Osteoblast (primary cell): ENCODE results near the gene ZNF526. TPM values are rescaled to one million over a fixed set of nuclear protein-coding genes. Genes with fewer than 3 reads are reported as not detected.
A peak's percentile ranks its signal among the peaks of the same experiment; 100 is the strongest.

ENCODE experiments used
- DNase-seq: peaks from one replicate; pipeline ENCODE4 v3.0.0; 2011; ENCODE audit warnings: low spot score, mixed read lengths; ENCODE audit not compliant: insufficient read length; ENCODE audit errors: missing footprints
- H2AFZ ChIP-seq: 2 replicates; pipeline ENCODE4 v1.6.0; 2011; ENCODE audit warnings: mild to moderate bottlenecking, low read length
- H3K27ac ChIP-seq: 2 replicates; pipeline ENCODE4 v1.5.1; 2011; ENCODE audit warnings: mild to moderate bottlenecking, low read depth, low read length, moderate library complexity
- H3K27me3 ChIP-seq: 2 replicates; pipeline ENCODE4 v1.6.0; 2012; ENCODE audit warnings: mild to moderate bottlenecking, control low read depth, inconsistent platforms, low read length, moderate library complexity; ENCODE audit not compliant: insufficient read depth
- H3K36me3 ChIP-seq: 2 replicates; pipeline ENCODE4 v1.5.1; 2011; ENCODE audit warnings: mild to moderate bottlenecking, low read length, control low read depth, moderate library complexity; ENCODE audit not compliant: insufficient read depth
- H3K4me1 ChIP-seq: 2 replicates; pipeline ENCODE4 v1.5.1; 2011; ENCODE audit warnings: mild to moderate bottlenecking, low read length, control low read depth, moderate library complexity; ENCODE audit not compliant: insufficient read depth
- H3K4me2 ChIP-seq: 2 replicates; pipeline ENCODE4 v1.6.0; 2011; ENCODE audit warnings: mild to moderate bottlenecking, low read length; ENCODE audit not compliant: insufficient read depth
- H3K4me3 ChIP-seq: fragments of 200-600 bp; sonication (generic); 3 replicates; pipeline ENCODE4 v1.5.1; 2012; ENCODE audit warnings: mild to moderate bottlenecking, low read length, inconsistent platforms; ENCODE audit not compliant: insufficient read depth
- H3K79me2 ChIP-seq: 2 replicates; pipeline ENCODE4 v1.6.0; 2012; ENCODE audit warnings: mild to moderate bottlenecking, low read length, control low read depth, inconsistent platforms; ENCODE audit not compliant: insufficient read depth
- H3K9me3 ChIP-seq: 2 replicates; pipeline ENCODE4 v1.5.1; 2011; ENCODE audit warnings: low read depth, low read length, control low read depth
- H4K20me1 ChIP-seq: 2 replicates; pipeline ENCODE4 v1.6.0; 2012; ENCODE audit warnings: mild to moderate bottlenecking, low read length, control low read depth; ENCODE audit not compliant: insufficient read depth
- total RNA-seq: library from RNA; depleted of rRNA; stranded (reverse); fragments of >200 nt; gene quantifications from 2 replicates; pipeline ENCODE4 v1.2.3, GENCODE V29; 2012
- TF ChIP-seq, protein P1 (sequence below): IDR thresholded peaks from 2 replicates; pipeline ENCODE4 v1.5.1; 2011; ENCODE audit warnings: mild to moderate bottlenecking, low read depth, low read length, moderate library complexity; ENCODE audit errors: extremely low read depth

ZNF526 gene
- total RNA-seq, 1 donor, result 11.9 TPM

- H3K4me1 ChIP-seq, result no peaks in the 10 kb centered on the region
- DNase-seq, result peak; percentile 69
- H2AFZ ChIP-seq, result no peak overlapping the region
- no peak overlapping the region for H3K4me3 ChIP-seq
- TF ChIP-seq, protein P1, sequence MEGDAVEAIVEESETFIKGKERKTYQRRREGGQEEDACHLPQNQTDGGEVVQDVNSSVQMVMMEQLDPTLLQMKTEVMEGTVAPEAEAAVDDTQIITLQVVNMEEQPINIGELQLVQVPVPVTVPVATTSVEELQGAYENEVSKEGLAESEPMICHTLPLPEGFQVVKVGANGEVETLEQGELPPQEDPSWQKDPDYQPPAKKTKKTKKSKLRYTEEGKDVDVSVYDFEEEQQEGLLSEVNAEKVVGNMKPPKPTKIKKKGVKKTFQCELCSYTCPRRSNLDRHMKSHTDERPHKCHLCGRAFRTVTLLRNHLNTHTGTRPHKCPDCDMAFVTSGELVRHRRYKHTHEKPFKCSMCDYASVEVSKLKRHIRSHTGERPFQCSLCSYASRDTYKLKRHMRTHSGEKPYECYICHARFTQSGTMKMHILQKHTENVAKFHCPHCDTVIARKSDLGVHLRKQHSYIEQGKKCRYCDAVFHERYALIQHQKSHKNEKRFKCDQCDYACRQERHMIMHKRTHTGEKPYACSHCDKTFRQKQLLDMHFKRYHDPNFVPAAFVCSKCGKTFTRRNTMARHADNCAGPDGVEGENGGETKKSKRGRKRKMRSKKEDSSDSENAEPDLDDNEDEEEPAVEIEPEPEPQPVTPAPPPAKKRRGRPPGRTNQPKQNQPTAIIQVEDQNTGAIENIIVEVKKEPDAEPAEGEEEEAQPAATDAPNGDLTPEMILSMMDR, result no peak
- H3K27me3 ChIP-seq, result no peaks in the 10 kb centered on the region
- peaks cover 25% of the 10 kb centered on the region for H3K36me3 ChIP-seq
- peaks cover 33% of the 10 kb centered on the region for H4K20me1 ChIP-seq
- H3K79me2 ChIP-seq, result peaks cover 41% of the 10 kb centered on the region
- H3K4me2 ChIP-seq, result no peak overlapping the region
- no peak overlapping the region for H3K27ac ChIP-seq
- no peaks in the 10 kb centered on the region for H3K9me3 ChIP-seq
Observed at GRCh38 chr19:42199440-42200115, 20.5 kb upstream of the ZNF526 start.

DNA sequence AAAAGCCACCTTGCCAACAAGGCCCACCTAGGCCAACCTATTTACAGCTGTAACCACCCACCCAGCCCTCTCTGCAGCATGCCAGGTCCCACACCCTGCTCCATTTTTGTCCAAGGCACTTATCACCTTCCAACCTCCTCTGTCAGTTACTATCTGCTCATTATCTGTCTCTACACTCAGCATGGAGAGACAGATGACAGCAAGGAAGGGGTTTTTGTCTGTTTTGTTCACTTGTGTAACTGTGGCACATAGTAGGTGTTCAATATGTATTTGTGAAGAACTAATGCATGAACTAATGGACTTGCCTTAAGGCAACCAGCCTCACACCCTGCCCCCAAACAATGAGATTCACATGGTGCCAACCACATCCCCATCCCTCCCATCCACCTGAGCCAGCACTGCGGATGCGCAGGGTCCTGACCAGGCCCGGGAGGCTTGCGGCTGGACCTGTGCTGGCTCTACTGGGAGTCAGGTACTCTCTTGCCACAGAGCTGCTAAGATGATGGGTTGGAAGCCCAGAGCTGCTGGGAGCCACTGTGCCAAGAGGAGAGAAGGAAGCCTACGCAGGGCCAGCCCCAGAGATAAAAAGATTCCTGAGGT, 19.9 kb upstream of the ZNF526 start:
- Histone ChIP-seq H3K4me2 (no peak overlapping the region), H4K20me1 (peaks cover 33% of the 10 kb centered on the region), H2AFZ (no peak overlapping the region), H3K27me3 (no peaks in the 10 kb centered on the region), H3K4me3 (no peak overlapping the region), H3K79me2 (peaks cover 44% of the 10 kb centered on the region), H3K36me3 (peaks cover 25% of the 10 kb centered on the region), H3K9me3 (no peaks in the 10 kb centered on the region), H3K4me1 (no peaks in the 10 kb centered on the region), H3K27ac (no peak overlapping the region)
- TF ChIP-seq, protein P1, result no peak
- DNase-seq, result peak; percentile 66

DNA sequence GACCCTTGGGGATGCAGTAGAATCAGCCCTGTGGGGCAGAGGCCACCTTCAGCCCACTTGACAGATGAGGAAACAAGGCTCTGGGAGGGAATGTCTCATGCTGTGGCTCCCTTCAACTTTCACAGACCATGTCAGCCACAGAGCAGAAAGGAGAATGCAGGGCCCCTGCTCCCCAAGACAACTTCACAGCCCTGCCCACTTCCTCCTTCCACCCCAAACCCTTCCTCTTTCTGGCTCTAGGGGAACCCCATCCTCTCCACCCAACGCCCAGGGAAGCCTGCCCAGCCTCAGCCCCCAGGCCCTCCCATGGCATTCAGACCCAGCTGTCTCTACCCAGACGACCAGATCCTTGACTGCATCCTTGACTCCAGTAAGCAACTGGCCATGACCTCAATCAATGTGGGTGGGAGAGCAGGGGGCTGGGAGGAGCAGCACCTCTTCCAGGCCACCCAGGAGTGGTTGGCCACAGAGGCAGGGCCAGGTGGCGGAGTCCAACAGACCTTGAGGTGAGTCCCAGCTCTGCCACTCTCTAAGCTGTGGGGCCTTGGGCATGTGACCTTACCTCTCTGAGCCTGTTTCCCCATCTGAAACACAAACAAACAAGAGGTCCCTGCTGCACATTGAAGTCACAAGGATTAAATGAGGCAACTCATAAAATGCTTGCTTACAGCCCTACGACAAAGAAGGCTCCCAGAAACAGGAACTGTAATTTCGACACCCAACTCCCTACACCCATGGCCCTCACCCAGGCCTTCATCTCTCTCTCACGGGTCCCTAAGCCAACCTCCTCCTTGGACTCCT, 18.4 kb upstream of the ZNF526 start:
- H3K27ac ChIP-seq, result no peak overlapping the region
- H3K79me2 ChIP-seq, result peaks cover 50% of the 10 kb centered on the region
- DNase-seq, result peak; percentile 72
- peaks cover 11% of the 10 kb centered on the region for H3K4me1 ChIP-seq
- no peaks in the 10 kb centered on the region for H3K9me3 ChIP-seq
- H3K4me3 ChIP-seq, result no peak overlapping the region
- no peak overlapping the region for H2AFZ ChIP-seq
- H3K4me2 ChIP-seq, result no peak overlapping the region
- peaks cover 32% of the 10 kb centered on the region for H3K36me3 ChIP-seq
- H3K27me3 ChIP-seq, result no peaks in the 10 kb centered on the region
- TF ChIP-seq, protein P1, result no peak
- H4K20me1 ChIP-seq, result peaks cover 36% of the 10 kb centered on the region

DNA sequence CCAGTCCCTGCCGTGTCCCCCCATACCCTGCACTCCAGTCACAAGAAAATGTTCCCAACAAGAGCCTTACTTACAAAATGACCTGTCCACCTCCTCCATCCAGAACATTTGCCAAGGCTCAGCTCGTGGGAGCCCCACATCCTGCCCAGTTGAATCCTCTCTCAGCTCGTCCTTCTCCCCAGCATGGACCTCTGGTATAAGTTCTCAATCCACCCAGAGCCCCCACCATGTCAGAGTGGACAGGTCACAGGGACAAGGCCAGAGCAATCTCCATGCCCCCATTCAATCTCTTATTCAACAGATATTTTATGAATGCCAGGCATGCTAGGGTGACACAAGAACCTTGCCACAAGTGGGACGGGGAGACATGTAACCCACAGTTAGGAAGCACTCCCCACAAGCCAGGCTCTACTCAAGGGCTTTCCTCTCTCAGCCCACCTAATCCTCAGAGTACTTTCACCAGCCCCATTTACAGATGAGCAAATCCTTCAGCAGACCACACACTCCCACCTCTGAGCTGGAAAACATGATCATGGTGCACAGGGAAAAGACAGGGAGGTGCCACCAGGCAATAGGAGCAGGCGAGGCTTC, 17.7 kb upstream of the ZNF526 start:
- H3K9me3 ChIP-seq, result no peaks in the 10 kb centered on the region
- DNase-seq, result peak; percentile 30

More for the DNA sequence above, 17.7 kb upstream of the ZNF526 start:
- H3K27me3 ChIP-seq, result no peaks in the 10 kb centered on the region
- peaks cover 18% of the 10 kb centered on the region for H3K4me1 ChIP-seq
- H2AFZ ChIP-seq, result no peak overlapping the region
- TF ChIP-seq, protein P1, result no peak
- no peak overlapping the region for H3K27ac ChIP-seq
- H4K20me1 ChIP-seq, result peaks cover 34% of the 10 kb centered on the region
- peaks cover 32% of the 10 kb centered on the region for H3K36me3 ChIP-seq
- no peak overlapping the region for H3K4me2 ChIP-seq
- H3K4me3 ChIP-seq, result no peak overlapping the region
- peaks cover 54% of the 10 kb centered on the region for H3K79me2 ChIP-seq
